ENCODE measurements around the gene PPP6R2.

DNA sequence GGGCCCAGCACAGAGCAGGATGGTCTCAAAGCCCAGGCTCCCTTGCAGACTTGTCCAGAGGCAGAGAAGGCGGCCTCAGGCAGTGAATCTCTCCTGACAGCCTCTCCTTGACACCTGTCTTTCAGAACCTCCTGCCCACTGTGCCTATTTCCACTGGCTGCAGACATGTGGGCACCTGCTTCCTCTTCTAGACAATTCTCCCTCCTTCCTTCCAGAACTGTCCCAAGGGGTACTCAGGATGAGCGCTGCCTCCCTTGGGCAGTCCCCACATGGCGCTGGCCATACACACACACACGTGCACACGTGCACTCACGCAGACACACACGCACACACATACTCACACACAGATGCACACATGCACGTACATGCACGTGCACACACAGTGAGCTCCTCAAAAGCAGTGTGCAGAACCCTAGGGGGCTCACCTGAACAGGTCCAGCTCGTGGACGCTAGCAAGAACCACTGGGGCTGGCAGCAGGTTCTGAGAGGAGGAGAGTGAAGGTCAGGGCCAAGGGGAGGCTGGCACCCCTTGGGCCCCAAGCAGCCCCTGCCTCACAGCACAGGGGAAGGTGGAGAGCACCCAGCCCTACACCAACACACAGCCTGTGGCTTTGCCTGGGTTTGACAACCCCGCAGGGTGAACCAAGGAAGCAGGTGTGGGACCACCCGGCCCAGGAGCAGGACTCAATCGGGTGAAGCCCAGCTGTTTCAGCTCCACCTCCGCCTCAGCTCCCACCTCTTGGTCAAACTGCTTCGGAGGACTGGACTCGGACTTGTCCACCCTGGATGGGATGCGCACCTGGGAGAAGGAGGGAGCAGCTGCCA, 27.6 kb upstream of the PPP6R2 start:
- TF ChIP-seq, protein P1, sequence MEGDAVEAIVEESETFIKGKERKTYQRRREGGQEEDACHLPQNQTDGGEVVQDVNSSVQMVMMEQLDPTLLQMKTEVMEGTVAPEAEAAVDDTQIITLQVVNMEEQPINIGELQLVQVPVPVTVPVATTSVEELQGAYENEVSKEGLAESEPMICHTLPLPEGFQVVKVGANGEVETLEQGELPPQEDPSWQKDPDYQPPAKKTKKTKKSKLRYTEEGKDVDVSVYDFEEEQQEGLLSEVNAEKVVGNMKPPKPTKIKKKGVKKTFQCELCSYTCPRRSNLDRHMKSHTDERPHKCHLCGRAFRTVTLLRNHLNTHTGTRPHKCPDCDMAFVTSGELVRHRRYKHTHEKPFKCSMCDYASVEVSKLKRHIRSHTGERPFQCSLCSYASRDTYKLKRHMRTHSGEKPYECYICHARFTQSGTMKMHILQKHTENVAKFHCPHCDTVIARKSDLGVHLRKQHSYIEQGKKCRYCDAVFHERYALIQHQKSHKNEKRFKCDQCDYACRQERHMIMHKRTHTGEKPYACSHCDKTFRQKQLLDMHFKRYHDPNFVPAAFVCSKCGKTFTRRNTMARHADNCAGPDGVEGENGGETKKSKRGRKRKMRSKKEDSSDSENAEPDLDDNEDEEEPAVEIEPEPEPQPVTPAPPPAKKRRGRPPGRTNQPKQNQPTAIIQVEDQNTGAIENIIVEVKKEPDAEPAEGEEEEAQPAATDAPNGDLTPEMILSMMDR (conservative IDR thresholded peaks at IDR 0.05), result no peak
- no peak for TF ChIP-seq ZFX (IDR thresholded peaks at IDR 0.05)

Data from C4-2B (cell line).